GM23338 (cell line): ENCODE data around the gene APOB. TPM values are rescaled to one million over a fixed set of nuclear protein-coding genes. Genes with fewer than 3 reads are reported as not detected.

Experiments used
- ATAC-seq: fragments of 200-7000 bp; cut with Tn5 transposase; 3 replicates; pipeline ENCODE4 v1.9.1; 2020
- DNase-seq: peaks from one replicate; pipeline ENCODE4 v3.0.0-alpha.2; 2015; ENCODE audit warnings: low spot score
- H2AFZ ChIP-seq: fragments of 200-600 bp; sonication (generic); 2 replicates; pipeline ENCODE4 v1.8.0; 2016; ENCODE audit warnings: antibody characterized with exemption, mild to moderate bottlenecking, moderate library complexity
- H3F3A ChIP-seq: fragments of 200-600 bp; sonication (generic); replicated peaks from 2 replicates; pipeline ENCODE4 v1.8.0; 2017; ENCODE audit warnings: antibody characterized with exemption, mixed run types, low read depth
- H3K27ac ChIP-seq: fragments of 200-600 bp; sonication (generic); 2 replicates; pipeline ENCODE4 v1.6.1; 2016; ENCODE audit warnings: low read depth
- H3K27me3 ChIP-seq: fragments of 200-600 bp; sonication (generic); 2 replicates; pipeline ENCODE4 v1.8.0; 2016; ENCODE audit warnings: mild to moderate bottlenecking, mixed run types, moderate library complexity; ENCODE audit not compliant: insufficient read depth
- H3K36me3 ChIP-seq: fragments of 200-600 bp; sonication (generic); 2 replicates; pipeline ENCODE4 v1.8.0; 2016; ENCODE audit warnings: mild to moderate bottlenecking; ENCODE audit not compliant: insufficient read depth
- H3K4me1 ChIP-seq: fragments of 200-600 bp; sonication (generic); 2 replicates; pipeline ENCODE4 v1.8.0; 2016; ENCODE audit warnings: mild to moderate bottlenecking, moderate library complexity; ENCODE audit not compliant: insufficient read depth
- H3K4me2 ChIP-seq: fragments of 200-600 bp; sonication (generic); 2 replicates; pipeline ENCODE4 v1.7.1; 2017; ENCODE audit warnings: mixed run types
- H3K4me3 ChIP-seq: fragments of 200-600 bp; sonication (generic); 2 replicates; pipeline ENCODE4 v1.6.1; 2016; ENCODE audit warnings: mixed run types
- H3K79me2 ChIP-seq: fragments of 200-600 bp; sonication (generic); replicated peaks from 2 replicates; pipeline ENCODE4 v1.8.0; 2017; ENCODE audit warnings: mild to moderate bottlenecking; ENCODE audit not compliant: insufficient read depth
- H3K9me2 ChIP-seq: fragments of 200-600 bp; sonication (generic); 2 replicates; pipeline ENCODE4 v1.8.0; 2017; ENCODE audit not compliant: insufficient read depth
- H4K20me1 ChIP-seq: fragments of 200-600 bp; sonication (generic); replicated peaks from 2 replicates; pipeline ENCODE4 v1.8.0; 2017; ENCODE audit warnings: mild to moderate bottlenecking; ENCODE audit not compliant: insufficient read depth
- H3K27ac Mint-ChIP-seq: 2 replicates; pipeline ENCODE4 v1.8.0; 2020; ENCODE audit warnings: inconsistent platforms, mild to moderate bottlenecking, moderate library complexity, mixed read lengths
- H3K27me3 Mint-ChIP-seq: 3 replicates; pipeline ENCODE4 v1.8.0; 2022; ENCODE audit warnings: low read depth, mild to moderate bottlenecking, moderate library complexity, mixed read lengths, inconsistent platforms; ENCODE audit not compliant: insufficient read depth, poor library complexity
- H3K36me3 Mint-ChIP-seq: 3 replicates; pipeline ENCODE4 v1.8.0; 2021; ENCODE audit warnings: low read depth, mild to moderate bottlenecking, inconsistent platforms, moderate library complexity, mixed read lengths
- H3K4me1 Mint-ChIP-seq: 3 replicates; pipeline ENCODE4 v1.8.0; 2020; ENCODE audit warnings: mild to moderate bottlenecking, inconsistent platforms, mixed read lengths
- H3K4me3 Mint-ChIP-seq: 3 replicates; pipeline ENCODE4 v1.8.0; 2021; ENCODE audit warnings: moderate library complexity, mild to moderate bottlenecking, inconsistent platforms, mixed read lengths
- H3K9me3 Mint-ChIP-seq: 3 replicates; pipeline ENCODE4 v1.8.0; 2020; ENCODE audit warnings: moderate library complexity, mild to moderate bottlenecking, inconsistent platforms, mixed read lengths
- CREB1 ChIP-seq: fragments of 250-450 bp; sonication (Bioruptor Pico); IDR thresholded peaks from 2 replicates; pipeline ENCODE4 v1.5.0; 2020; ENCODE audit warnings: low read depth, mild to moderate bottlenecking, moderate library complexity
- CTCF ChIP-seq, 2 experiments: fragments of 200-600 bp in 1 of 2; sonication (generic) in 1 of 2; conservative IDR thresholded peaks; 2 replicates each; pipeline versions ENCODE4 v1.5.1 to v1.6.1; 2016 to 2017; ENCODE audit warnings: antibody characterized with exemption in 2 of 2, low read depth in 2 of 2, mild to moderate bottlenecking in 2 of 2, moderate library complexity in 1 of 2
- EZH2 ChIP-seq: fragments of 200-600 bp; sonication (generic); IDR thresholded peaks from one replicate; pipeline ENCODE4 v1.8.0; 2017; ENCODE audit warnings: antibody characterized with exemption, mild to moderate bottlenecking, low read depth; ENCODE audit not compliant: unreplicated experiment
- EZH2phosphoT487 ChIP-seq: fragments of 200-600 bp; sonication (generic); IDR thresholded peaks from one replicate; pipeline ENCODE4 v1.8.1; 2018; ENCODE audit warnings: antibody characterized with exemption; ENCODE audit not compliant: unreplicated experiment
- JUNB ChIP-seq: IDR thresholded peaks from one replicate; pipeline ENCODE4 v1.6.1; 2016; ENCODE audit warnings: antibody characterized with exemption; ENCODE audit not compliant: unreplicated experiment
- NANOG ChIP-seq: IDR thresholded peaks from 2 replicates; pipeline ENCODE4 v1.6.1; 2016; ENCODE audit warnings: antibody characterized with exemption, borderline replicate concordance
- POLR2AphosphoS5 ChIP-seq: IDR thresholded peaks from 2 replicates; pipeline ENCODE4 v1.6.1; 2016; ENCODE audit warnings: antibody characterized with exemption, low read depth
- REST ChIP-seq: IDR thresholded peaks from one replicate; pipeline ENCODE4 v1.6.1; 2018; ENCODE audit warnings: antibody characterized with exemption; ENCODE audit not compliant: unreplicated experiment
- ZNF331 ChIP-seq: fragments of 250-450 bp; sonication (Bioruptor Pico); IDR thresholded peaks from 2 replicates; pipeline ENCODE4 v1.5.0; 2020; ENCODE audit warnings: low read depth, mild to moderate bottlenecking, moderate library complexity
- polyA plus RNA-seq: library from polyadenylated mRNA; unstranded; fragments of >200 nt; fragmentation: Nextera tagmentation; extraction: Ambion mirVana; gene quantifications from 2 replicates; pipeline ENCODE4 v1.2.1, GENCODE V29; 2016
- total RNA-seq: library from RNA; depleted of rRNA; stranded (reverse); fragments of >200 nt; shearing (Covaris generic); gene quantifications from 2 replicates; pipeline ENCODE4 v1.2.3, GENCODE V29; 2014
- TF ChIP-seq, protein P1 (sequence below): IDR thresholded peaks from 2 replicates; pipeline ENCODE4 v1.6.1; 2016; ENCODE audit warnings: antibody characterized with exemption
- TF ChIP-seq, protein P2 (sequence below): fragments of 250-450 bp; sonication (Bioruptor Pico); IDR thresholded peaks from 2 replicates; pipeline ENCODE4 v1.5.0; 2020; ENCODE audit warnings: mild to moderate bottlenecking, moderate library complexity

APOB gene
- total and polyA plus RNA-seq, 2 experiments from 2014 or later = 0.08 to 0.56 TPM

DNA sequence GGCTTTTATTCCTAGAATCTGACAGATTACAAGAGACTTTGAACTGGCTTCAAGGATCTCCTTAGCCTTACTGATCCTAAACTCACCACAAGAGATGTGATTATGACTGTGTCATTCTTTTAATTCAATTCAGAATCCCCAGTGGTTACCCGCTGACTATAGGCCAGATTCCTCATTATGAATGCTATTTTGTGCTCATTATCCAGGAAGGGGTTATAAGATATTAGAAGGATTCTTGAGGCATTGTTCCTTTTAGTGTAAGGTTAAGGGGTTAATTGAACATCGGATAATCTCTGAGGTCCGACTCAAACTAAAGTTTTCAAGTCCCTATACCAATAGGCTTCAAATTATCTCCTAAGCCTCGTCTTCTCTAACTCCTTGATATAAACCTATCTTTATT is 40.5 kb upstream of the APOB start:
- Histone ChIP-seq H3F3A (no peaks in the 10 kb centered on the region), H3K36me3 (no peaks in the 10 kb centered on the region), H3K4me1 (no peaks in the 10 kb centered on the region), H3K27ac (no peak overlapping the region), H4K20me1 (no peaks in the 10 kb centered on the region), H3K4me3 (no peak overlapping the region), H3K27me3 (no peaks in the 10 kb centered on the region), H2AFZ (no peak overlapping the region), H3K9me2 (peaks cover 6% of the 10 kb centered on the region; the same call in 1 of the 2 replicates), H3K4me2 (no peak overlapping the region), H3K79me2 (no peaks in the 10 kb centered on the region)
- Mint-ChIP-seq H3K9me3 (peaks cover 3% of the 10 kb centered on the region; the same call in 2 of the 3 replicates), H3K4me1 (no peaks in the 10 kb centered on the region; the same call in 2 of the 3 replicates), H3K4me3 (no peak overlapping the region), H3K27ac (no peak overlapping the region), H3K27me3 (no peaks in the 10 kb centered on the region), H3K36me3 (no peaks in the 10 kb centered on the region)
- TF ChIP-seq CREB1 (CRISPR knock-in tag) = no peak
- TF ChIP-seq EZH2 = no peak
- TF ChIP-seq, protein P1, sequence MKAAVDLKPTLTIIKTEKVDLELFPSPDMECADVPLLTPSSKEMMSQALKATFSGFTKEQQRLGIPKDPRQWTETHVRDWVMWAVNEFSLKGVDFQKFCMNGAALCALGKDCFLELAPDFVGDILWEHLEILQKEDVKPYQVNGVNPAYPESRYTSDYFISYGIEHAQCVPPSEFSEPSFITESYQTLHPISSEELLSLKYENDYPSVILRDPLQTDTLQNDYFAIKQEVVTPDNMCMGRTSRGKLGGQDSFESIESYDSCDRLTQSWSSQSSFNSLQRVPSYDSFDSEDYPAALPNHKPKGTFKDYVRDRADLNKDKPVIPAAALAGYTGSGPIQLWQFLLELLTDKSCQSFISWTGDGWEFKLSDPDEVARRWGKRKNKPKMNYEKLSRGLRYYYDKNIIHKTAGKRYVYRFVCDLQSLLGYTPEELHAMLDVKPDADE = no peak
- TF ChIP-seq JUNB = no peak
- no peak for TF ChIP-seq REST
- TF ChIP-seq EZH2phosphoT487 = no peak
- no peak for TF ChIP-seq ZNF331 (CRISPR knock-in tag)
- no peak for TF ChIP-seq CTCF (conservative IDR thresholded peaks at IDR 0.05; ENCODE audit: low read depth in 2 of 2)
- TF ChIP-seq, protein P2, sequence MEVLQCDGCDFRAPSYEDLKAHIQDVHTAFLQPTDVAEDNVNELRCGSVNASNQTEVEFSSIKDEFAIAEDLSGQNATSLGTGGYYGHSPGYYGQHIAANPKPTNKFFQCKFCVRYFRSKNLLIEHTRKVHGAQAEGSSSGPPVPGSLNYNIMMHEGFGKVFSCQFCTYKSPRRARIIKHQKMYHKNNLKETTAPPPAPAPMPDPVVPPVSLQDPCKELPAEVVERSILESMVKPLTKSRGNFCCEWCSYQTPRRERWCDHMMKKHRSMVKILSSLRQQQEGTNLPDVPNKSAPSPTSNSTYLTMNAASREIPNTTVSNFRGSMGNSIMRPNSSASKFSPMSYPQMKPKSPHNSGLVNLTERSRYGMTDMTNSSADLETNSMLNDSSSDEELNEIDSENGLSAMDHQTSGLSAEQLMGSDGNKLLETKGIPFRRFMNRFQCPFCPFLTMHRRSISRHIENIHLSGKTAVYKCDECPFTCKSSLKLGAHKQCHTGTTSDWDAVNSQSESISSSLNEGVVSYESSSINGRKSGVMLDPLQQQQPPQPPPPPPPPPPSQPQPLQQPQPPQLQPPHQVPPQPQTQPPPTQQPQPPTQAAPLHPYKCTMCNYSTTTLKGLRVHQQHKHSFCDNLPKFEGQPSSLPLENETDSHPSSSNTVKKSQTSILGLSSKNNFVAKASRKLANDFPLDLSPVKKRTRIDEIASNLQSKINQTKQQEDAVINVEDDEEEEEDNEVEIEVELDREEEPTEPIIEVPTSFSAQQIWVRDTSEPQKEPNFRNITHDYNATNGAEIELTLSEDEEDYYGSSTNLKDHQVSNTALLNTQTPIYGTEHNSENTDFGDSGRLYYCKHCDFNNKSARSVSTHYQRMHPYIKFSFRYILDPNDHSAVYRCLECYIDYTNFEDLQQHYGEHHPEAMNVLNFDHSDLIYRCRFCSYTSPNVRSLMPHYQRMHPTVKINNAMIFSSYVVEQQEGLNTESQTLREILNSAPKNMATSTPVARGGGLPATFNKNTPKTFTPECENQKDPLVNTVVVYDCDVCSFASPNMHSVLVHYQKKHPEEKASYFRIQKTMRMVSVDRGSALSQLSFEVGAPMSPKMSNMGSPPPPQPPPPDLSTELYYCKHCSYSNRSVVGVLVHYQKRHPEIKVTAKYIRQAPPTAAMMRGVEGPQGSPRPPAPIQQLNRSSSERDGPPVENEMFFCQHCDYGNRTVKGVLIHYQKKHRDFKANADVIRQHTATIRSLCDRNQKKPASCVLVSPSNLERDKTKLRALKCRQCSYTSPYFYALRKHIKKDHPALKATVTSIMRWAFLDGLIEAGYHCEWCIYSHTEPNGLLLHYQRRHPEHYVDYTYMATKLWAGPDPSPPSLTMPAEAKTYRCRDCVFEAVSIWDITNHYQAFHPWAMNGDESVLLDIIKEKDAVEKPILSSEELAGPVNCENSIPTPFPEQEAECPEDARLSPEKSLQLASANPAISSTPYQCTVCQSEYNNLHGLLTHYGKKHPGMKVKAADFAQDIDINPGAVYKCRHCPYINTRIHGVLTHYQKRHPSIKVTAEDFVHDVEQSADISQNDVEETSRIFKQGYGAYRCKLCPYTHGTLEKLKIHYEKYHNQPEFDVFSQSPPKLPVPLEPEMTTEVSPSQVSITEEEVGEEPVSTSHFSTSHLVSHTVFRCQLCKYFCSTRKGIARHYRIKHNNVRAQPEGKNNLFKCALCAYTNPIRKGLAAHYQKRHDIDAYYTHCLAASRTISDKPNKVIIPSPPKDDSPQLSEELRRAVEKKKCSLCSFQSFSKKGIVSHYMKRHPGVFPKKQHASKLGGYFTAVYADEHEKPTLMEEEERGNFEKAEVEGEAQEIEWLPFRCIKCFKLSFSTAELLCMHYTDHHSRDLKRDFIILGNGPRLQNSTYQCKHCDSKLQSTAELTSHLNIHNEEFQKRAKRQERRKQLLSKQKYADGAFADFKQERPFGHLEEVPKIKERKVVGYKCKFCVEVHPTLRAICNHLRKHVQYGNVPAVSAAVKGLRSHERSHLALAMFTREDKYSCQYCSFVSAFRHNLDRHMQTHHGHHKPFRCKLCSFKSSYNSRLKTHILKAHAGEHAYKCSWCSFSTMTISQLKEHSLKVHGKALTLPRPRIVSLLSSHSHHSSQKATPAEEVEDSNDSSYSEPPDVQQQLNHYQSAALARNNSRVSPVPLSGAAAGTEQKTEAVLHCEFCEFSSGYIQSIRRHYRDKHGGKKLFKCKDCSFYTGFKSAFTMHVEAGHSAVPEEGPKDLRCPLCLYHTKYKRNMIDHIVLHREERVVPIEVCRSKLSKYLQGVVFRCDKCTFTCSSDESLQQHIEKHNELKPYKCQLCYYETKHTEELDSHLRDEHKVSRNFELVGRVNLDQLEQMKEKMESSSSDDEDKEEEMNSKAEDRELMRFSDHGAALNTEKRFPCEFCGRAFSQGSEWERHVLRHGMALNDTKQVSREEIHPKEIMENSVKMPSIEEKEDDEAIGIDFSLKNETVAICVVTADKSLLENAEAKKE = no peak
- no peak for TF ChIP-seq POLR2AphosphoS5
- no peak for TF ChIP-seq NANOG
- ATAC-seq = no peak
- no peak for DNase-seq
